Panc1 (cell line): ENCODE data around the gene YJU2. TPM values are rescaled to one million over a fixed set of nuclear protein-coding genes. Genes with fewer than 3 reads are reported as not detected.

ENCODE experiments used
- ATAC-seq: fragments of 200-7000 bp; cut with Tn5 transposase; 2 replicates; pipeline ENCODE4 v1.9.1; 2020; ENCODE audit warnings: mild to moderate bottlenecking, moderate library complexity
- BruUV-seq: library from RNA; stranded (reverse); fragments of 400-500 nt; replicated peaks from 2 replicates; lab custom pipeline; 2021; lab: Mats Ljungman, UMichigan
- CTCF ChIA-PET: fragments of 300-600 bp; sonication (Branson Sonifier 250); formaldehyde crosslinking; loops from one replicate; lab custom pipeline; 2022; ENCODE audit warnings: antibody characterized with exemption; lab: Charles Lee
- POLR2A ChIA-PET: fragments of 300-600 bp; sonication (Branson Sonifier 250); formaldehyde crosslinking; loops from one replicate; lab custom pipeline; 2022; ENCODE audit warnings: antibody characterized with exemption; lab: Charles Lee
- DNase-seq: peaks from one replicate; pipeline ENCODE4 v3.0.0-alpha.2; 2010; ENCODE audit warnings: low read depth, low spot score
- H3K27ac ChIP-seq: 2 replicates; pipeline ENCODE4 v1.5.1; 2011; ENCODE audit warnings: mild to moderate bottlenecking, low read length, inconsistent platforms
- H3K27me3 ChIP-seq: fragments of 200-500 bp; sonication (Bioruptor generic); 2 replicates; pipeline ENCODE4 v1.6.0; 2014; ENCODE audit warnings: low read length, inconsistent platforms; ENCODE audit not compliant: control insufficient read depth, insufficient read depth
- H3K36me3 ChIP-seq: fragments of 200-500 bp; sonication (Bioruptor generic); 2 replicates; pipeline ENCODE4 v1.5.1; 2014; ENCODE audit warnings: inconsistent platforms, mild to moderate bottlenecking, low read length, moderate library complexity; ENCODE audit not compliant: control insufficient read depth, insufficient read depth
- H3K4me1 ChIP-seq: 2 replicates; pipeline ENCODE4 v1.5.1; 2011; ENCODE audit warnings: inconsistent platforms, mild to moderate bottlenecking, low read length, moderate library complexity; ENCODE audit not compliant: control insufficient read depth, insufficient read depth
- H3K4me3 ChIP-seq, 2 experiments: 2 replicates each; pipeline ENCODE4 v1.5.1; 2011 to 2012; ENCODE audit warnings: low read depth in 2 of 2, low read length in 2 of 2, mild to moderate bottlenecking in 2 of 2, inconsistent platforms in 1 of 2, moderate library complexity in 1 of 2
- H3K9me3 ChIP-seq: fragments of 200-500 bp; sonication (Bioruptor generic); 2 replicates; pipeline ENCODE4 v1.5.1; 2014; ENCODE audit warnings: low read depth, mild to moderate bottlenecking, inconsistent platforms, low read length, moderate library complexity; ENCODE audit not compliant: control insufficient read depth, insufficient read depth
- CTCF ChIP-seq: fragments of 450-650 bp; IDR thresholded peaks from 2 replicates; pipeline ENCODE4 v1.5.1; 2017; ENCODE audit warnings: mild to moderate bottlenecking
- POLR2AphosphoS5 ChIP-seq: IDR thresholded peaks from 2 replicates; pipeline ENCODE4 v1.6.1; 2012; ENCODE audit warnings: mild to moderate bottlenecking, low read depth, low read length, moderate library complexity
- REST ChIP-seq, 2 experiments: IDR thresholded peaks; 2 replicates each; pipeline ENCODE4 v1.6.1; 2011 to 2012; ENCODE audit warnings: low read depth in 2 of 2, control low read depth in 1 of 2, low read length in 1 of 2, mild to moderate bottlenecking in 1 of 2, moderate library complexity in 1 of 2; ENCODE audit not compliant: insufficient read depth in 1 of 2
- SIN3A ChIP-seq: IDR thresholded peaks from 2 replicates; pipeline ENCODE4 v1.6.1; 2012; ENCODE audit warnings: low read depth, mild to moderate bottlenecking, low read length, moderate library complexity, borderline replicate concordance; ENCODE audit not compliant: insufficient read depth
- TCF7L2 ChIP-seq: IDR thresholded peaks from 2 replicates; pipeline ENCODE4 v1.6.1; 2011; ENCODE audit warnings: mild to moderate bottlenecking, low read depth, low read length, inconsistent platforms
- in situ Hi-C: cut with HindIII; loops from 2 replicates; pipeline ENCODE4 v1.10.0; 2016; ENCODE audit warnings: low sequenced_read_pairs, low pct_unique_long_range_greater_than_20kb
- intact Hi-C: fragments of 100-400 bp; cut with micrococcal nuclease; formaldehyde crosslinking; loops from one replicate; pipeline ENCODE4 v1.10.0; 2022; ENCODE audit not compliant: unreplicated experiment
- total RNA-seq: library from RNA; stranded (reverse); gene quantifications from one replicate; pipeline ENCODE4 v1.2.1, GENCODE V29; 2021; ENCODE audit not compliant: unreplicated experiment

The YJU2 gene
- total RNA-seq, 1 experiment from 2014 or later = 15.9 TPM

- peak within 1 kb of the TSS; percentile 21 to 37; a peak in 3 of 4 replicates for H3K4me3 ChIP-seq
- intact Hi-C loops (no loop called here), in situ Hi-C loops (no loop called here)
- no peaks in the 10 kb centered on the region for H3K27me3 ChIP-seq
- DNase-seq (no peak), ATAC-seq (peak; percentile 94)
- H3K9me3 ChIP-seq = no peaks in the 10 kb centered on the region
- H3K36me3 ChIP-seq = no peaks in the 10 kb centered on the region
- ChIA-PET POLR2A (interaction anchor here (0.6 to 0.7 kb wide), 3 partner anchors 56 to 1353 kb away, joined by 5 to 12 read pairs (median 6); no protein-coding TSS in a partner anchor), CTCF (interaction anchor here (0.5 kb wide), 1 partner anchor 76 kb away, joined by 5 read pairs; no protein-coding TSS in a partner anchor)
- TF ChIP-seq REST (IDR thresholded peaks at IDR 0.05; ENCODE audit: insufficient read depth in 1 of 2, low read depth in 2 of 2, low read length in 1 of 2) = no peak
- TF ChIP-seq TCF7L2 = no peak
- no peak for TF ChIP-seq CTCF
- TF ChIP-seq SIN3A = no peak
- TF ChIP-seq POLR2AphosphoS5 = no peak
- no TSS peak for BruUV-seq
- H3K4me1 ChIP-seq = peaks cover 5% of the 10 kb centered on the region
- no peak within 1 kb of the TSS for H3K27ac ChIP-seq
Observed at GRCh38 chr19:4304538-4305256, 57.8 kb downstream of the YJU2 start, which contains the start of gene FSD1. Gene FSD1 (plus strand): TSS chr19:4304598. CDS start chr19:4304747, 149 bp downstream.

GRCh38 chr19:4305257-4305612, 58.4 kb downstream of the YJU2 start:
- H3K36me3 ChIP-seq = no peaks in the 10 kb centered on the region
- in situ Hi-C loops = no loop called here

More at GRCh38 chr19:4305257-4305612, 58.4 kb downstream of the YJU2 start:
- POLR2A ChIA-PET = interaction anchor here (0.7 kb wide), 1 partner anchor 193 kb away, joined by 12 read pairs; no protein-coding TSS in a partner anchor
- BruUV-seq = no TSS peak
- CTCF ChIA-PET = no interaction called here
- Histone ChIP-seq H3K27ac (no peak overlapping the region), H3K9me3 (no peaks in the 10 kb centered on the region), H3K4me1 (peaks cover 5% of the 10 kb centered on the region), H3K27me3 (no peaks in the 10 kb centered on the region), H3K4me3 (no peak overlapping the region)
- intact Hi-C loops = no loop called here
- TF ChIP-seq CTCF (no peak), TCF7L2 (no peak), SIN3A (no peak), POLR2AphosphoS5 (no peak), REST (IDR thresholded peaks at IDR 0.05; ENCODE audit: insufficient read depth in 1 of 2, low read depth in 2 of 2, low read length in 1 of 2) (no peak)
- DNase-seq (no peak), ATAC-seq (no peak)
